Rectal smooth muscle tissue (tissue), 1 donor: ENCODE data around the gene PRKAB2.
"Not testable (repeated sequence)": the region's sequence is repeated elsewhere in the genome, so short reads cannot be mapped to it uniquely, and the experiment has no call there.

Experiments used
- H3K27ac ChIP-seq: one replicate; pipeline ENCODE4 v1.7.0; 2013; ENCODE audit warnings: low read depth, low read length, inconsistent platforms
- H3K27me3 ChIP-seq: one replicate; pipeline ENCODE4 v1.7.0; 2013; ENCODE audit warnings: low read length; ENCODE audit not compliant: control insufficient read depth, insufficient read depth
- H3K36me3 ChIP-seq: one replicate; pipeline ENCODE4 v1.7.0; 2013; ENCODE audit warnings: low read length; ENCODE audit not compliant: control insufficient read depth, insufficient read depth
- H3K4me1 ChIP-seq: one replicate; pipeline ENCODE4 v1.7.0; 2013; ENCODE audit warnings: low read length; ENCODE audit not compliant: control insufficient read depth, insufficient read depth
- H3K4me3 ChIP-seq: one replicate; pipeline ENCODE4 v1.7.0; 2013; ENCODE audit warnings: low read length
- H3K9ac ChIP-seq: one replicate; pipeline ENCODE4 v1.7.0; 2013; ENCODE audit warnings: low read length

Gene PRKAB2

GRCh38 chr1:147168626-147169058 is 3.6 kb downstream of the PRKAB2 start:
- Histone ChIP-seq H3K4me1 (peaks cover 10% of the 10 kb centered on the region), H3K9ac (no peak overlapping the region), H3K36me3 (peaks cover 2% of the 10 kb centered on the region), H3K27me3 (no peaks in the 10 kb centered on the region), H3K4me3 (no peak overlapping the region), H3K27ac (no peak overlapping the region)

GRCh38 chr1:147167365-147167764 is 4.9 kb downstream of the PRKAB2 start:
- H3K4me3 ChIP-seq, result no peak overlapping the region
- no peak overlapping the region for H3K27ac ChIP-seq
- H3K27me3 ChIP-seq, result no peaks in the 10 kb centered on the region
- peaks cover 7% of the 10 kb centered on the region for H3K4me1 ChIP-seq
- H3K9ac ChIP-seq, result no peak overlapping the region
- H3K36me3 ChIP-seq, result peaks cover 2% of the 10 kb centered on the region

GRCh38 chr1:147163019-147163418 is 9.3 kb downstream of the PRKAB2 start:
- Histone ChIP-seq H3K4me1 (no peaks in the 10 kb centered on the region), H3K27me3 (no peaks in the 10 kb centered on the region), H3K9ac (no peak overlapping the region), H3K27ac (no peak overlapping the region), H3K4me3 (no peak overlapping the region), H3K36me3 (peaks cover 22% of the 10 kb centered on the region)

- Histone ChIP-seq H3K4me1 (no peaks in the 10 kb centered on the region), H3K27me3 (no peaks in the 10 kb centered on the region), H3K27ac (no peak overlapping the region), H3K36me3 (peaks cover 25% of the 10 kb centered on the region), H3K9ac (no peak overlapping the region), H3K4me3 (no peak overlapping the region)
These were observed 10.2 kb downstream of the PRKAB2 start for GRCh38 chr1:147162093-147162492.

- H3K4me3 ChIP-seq, H3K4me1 ChIP-seq, H3K27me3 ChIP-seq, H3K9ac ChIP-seq, H3K27ac ChIP-seq: not testable (repeated sequence)
- peaks cover 26% of the 10 kb centered on the region for H3K36me3 ChIP-seq
These were observed 15.2 kb downstream of the PRKAB2 start for GRCh38 chr1:147157116-147157515.

GRCh38 chr1:147156642-147157041 is 15.6 kb downstream of the PRKAB2 start:
- no peak overlapping the region for H3K9ac ChIP-seq
- peaks cover 26% of the 10 kb centered on the region for H3K36me3 ChIP-seq

GRCh38 chr1:147152772-147153171 is 19.5 kb downstream of the PRKAB2 start:
- H3K4me3 ChIP-seq, result no peak overlapping the region
- H3K36me3 ChIP-seq, result peaks cover 4% of the 10 kb centered on the region
- H3K27me3 ChIP-seq, result no peaks in the 10 kb centered on the region
- no peak overlapping the region for H3K9ac ChIP-seq
- no peak overlapping the region for H3K27ac ChIP-seq
- no peaks in the 10 kb centered on the region for H3K4me1 ChIP-seq

More at GRCh38 chr1:147156642-147157041, 15.6 kb downstream of the PRKAB2 start:
- Histone ChIP-seq H3K27ac (no peak overlapping the region), H3K27me3 (no peaks in the 10 kb centered on the region), H3K4me3 (no peak overlapping the region), H3K4me1 (no peaks in the 10 kb centered on the region)

- Histone ChIP-seq H3K27me3 (no peaks in the 10 kb centered on the region), H3K36me3 (peaks cover 3% of the 10 kb centered on the region), H3K27ac (no peak overlapping the region), H3K9ac (no peak overlapping the region), H3K4me1 (no peaks in the 10 kb centered on the region), H3K4me3 (no peak overlapping the region)
These were observed 21.0 kb downstream of the PRKAB2 start for GRCh38 chr1:147151244-147151643.

- Histone ChIP-seq H3K27me3 (no peaks in the 10 kb centered on the region), H3K36me3 (no peaks in the 10 kb centered on the region), H3K4me3 (no peak overlapping the region), H3K27ac (no peak overlapping the region), H3K4me1 (no peaks in the 10 kb centered on the region), H3K9ac (no peak overlapping the region)
These were observed 29.4 kb downstream of the PRKAB2 start for GRCh38 chr1:147142886-147143285.

- not testable (repeated sequence) for H3K4me1 ChIP-seq, H3K27ac ChIP-seq, H3K27me3 ChIP-seq, H3K36me3 ChIP-seq, H3K4me3 ChIP-seq, H3K9ac ChIP-seq
These were observed 41.5 kb downstream of the PRKAB2 start for GRCh38 chr1:147130721-147131120.

GRCh38 chr1:147129116-147129873 is 43.0 kb downstream of the PRKAB2 start:
- H3K4me1 ChIP-seq, result no peaks in the 10 kb centered on the region
- no peaks in the 10 kb centered on the region for H3K27me3 ChIP-seq
- H3K27ac ChIP-seq, result no peak overlapping the region
- no peak overlapping the region for H3K9ac ChIP-seq
- no peak overlapping the region for H3K4me3 ChIP-seq
- no peaks in the 10 kb centered on the region for H3K36me3 ChIP-seq

- no peaks in the 10 kb centered on the region for H3K4me1 ChIP-seq
- no peak overlapping the region for H3K9ac ChIP-seq
- no peaks in the 10 kb centered on the region for H3K36me3 ChIP-seq
- no peak overlapping the region for H3K4me3 ChIP-seq
- no peak overlapping the region for H3K27ac ChIP-seq
- no peaks in the 10 kb centered on the region for H3K27me3 ChIP-seq
These were observed 48.0 kb downstream of the PRKAB2 start for GRCh38 chr1:147124266-147124665.

- no peak overlapping the region for H3K27ac ChIP-seq
- no peaks in the 10 kb centered on the region for H3K27me3 ChIP-seq
- no peak overlapping the region for H3K4me3 ChIP-seq
- H3K4me1 ChIP-seq, result no peaks in the 10 kb centered on the region
- H3K9ac ChIP-seq, result no peak overlapping the region
- no peaks in the 10 kb centered on the region for H3K36me3 ChIP-seq
These were observed 55.2 kb downstream of the PRKAB2 start for GRCh38 chr1:147117109-147117508.
